CD14-positive monocyte (primary cell): Measurements from ENCODE around the gene AGAP1. TPM values are rescaled to one million over a fixed set of nuclear protein-coding genes. Genes with fewer than 3 reads are reported as not detected.

Source experiments
- DNase-seq, 3 donors: peaks; one replicate each; pipeline ENCODE4 v3.0.0-alpha.2; 2011 to 2022
- H2AFZ ChIP-seq: 2 replicates; pipeline ENCODE4 v1.6.0; 2012; ENCODE audit warnings: mild to moderate bottlenecking, low read depth, low read length, inconsistent platforms; ENCODE audit not compliant: insufficient read depth, poor library complexity, severe bottlenecking
- H3K27ac ChIP-seq, 2 donors: 1 replicate in 1 of 2; 2 replicates in 1 of 2; pipeline ENCODE4 v1.5.1; 2012 to 2013; ENCODE audit warnings: low read length in 2 of 2, control low read depth in 1 of 2, inconsistent platforms in 1 of 2, low read depth in 1 of 2, mild to moderate bottlenecking in 1 of 2
- H3K27me3 ChIP-seq, 2 donors: one replicate each; pipeline versions ENCODE4 v1.6.0 to v1.6.1; 2011 to 2013; ENCODE audit warnings: low read length in 2 of 2; ENCODE audit not compliant: control insufficient read depth in 2 of 2, insufficient read depth in 2 of 2
- H3K36me3 ChIP-seq, 2 donors: replicated peaks in 1 of 2; 1 replicate in 1 of 2; 2 replicates in 1 of 2; pipeline versions ENCODE4 v1.5.1 to v1.6.1; 2012 to 2013; ENCODE audit warnings: low read length in 2 of 2, control low read depth in 1 of 2, inconsistent platforms in 1 of 2, mild to moderate bottlenecking in 1 of 2; ENCODE audit not compliant: insufficient read depth in 2 of 2, control insufficient read depth in 1 of 2
- H3K4me1 ChIP-seq, 2 donors: 1 replicate in 1 of 2; 2 replicates in 1 of 2; pipeline versions ENCODE4 v1.5.1 to v1.6.1; 2012 to 2013; ENCODE audit warnings: low read length in 2 of 2, control low read depth in 1 of 2, inconsistent platforms in 1 of 2, mild to moderate bottlenecking in 1 of 2, moderate library complexity in 1 of 2; ENCODE audit not compliant: insufficient read depth in 2 of 2, control insufficient read depth in 1 of 2
- H3K4me2 ChIP-seq: replicated peaks from 2 replicates; pipeline ENCODE3; 2012; ENCODE audit warnings: low read length, moderate library complexity, mild to moderate bottlenecking; ENCODE audit not compliant: poor library complexity, severe bottlenecking; ENCODE audit errors: extremely low read depth
- H3K4me3 ChIP-seq, 3 experiments: fragments of 200-600 bp in 1 of 3; sonication (generic) in 1 of 3; replicated peaks in 1 of 3; 1 replicate in 2 of 3; 2 replicates in 1 of 3; pipeline ENCODE4 v1.5.1; 2011 to 2013; ENCODE audit warnings: low read length in 3 of 3, mild to moderate bottlenecking in 3 of 3, control low read depth in 2 of 3, low read depth in 2 of 3, inconsistent platforms in 1 of 3, moderate library complexity in 1 of 3
- H3K79me2 ChIP-seq: 2 replicates; pipeline ENCODE4 v1.6.0; 2012; ENCODE audit warnings: mild to moderate bottlenecking, control low read depth, inconsistent platforms, low read length, moderate library complexity; ENCODE audit not compliant: insufficient read depth
- H3K9ac ChIP-seq: 2 replicates; pipeline ENCODE4 v1.6.0; 2017; ENCODE audit warnings: low read length, mild to moderate bottlenecking; ENCODE audit not compliant: insufficient read depth, poor library complexity, severe bottlenecking
- H3K9me3 ChIP-seq, 2 donors: replicated peaks in 1 of 2; 1 replicate in 1 of 2; 2 replicates in 1 of 2; pipeline versions ENCODE4 v1.5.1 to v1.6.1; 2012 to 2013; ENCODE audit warnings: low read length in 2 of 2, control low read depth in 1 of 2; ENCODE audit not compliant: control insufficient read depth in 1 of 2, insufficient read depth in 1 of 2
- H4K20me1 ChIP-seq: 2 replicates; pipeline ENCODE4 v1.6.0; 2012; ENCODE audit warnings: mild to moderate bottlenecking, low read length, control low read depth, moderate library complexity; ENCODE audit not compliant: insufficient read depth
- H3K27ac Mint-ChIP-seq, 7 donors: one replicate each; pipeline ENCODE4 v1.8.0; 2020; ENCODE audit warnings: mild to moderate bottlenecking in 7 of 7, mixed read lengths in 7 of 7, moderate library complexity in 6 of 7, inconsistent platforms in 2 of 7
- H3K27me3 Mint-ChIP-seq, 3 donors: one replicate each; pipeline ENCODE4 v1.8.0; 2021 to 2022; ENCODE audit warnings: low read depth in 3 of 3, mild to moderate bottlenecking in 3 of 3, mixed read lengths in 3 of 3, moderate library complexity in 3 of 3, inconsistent platforms in 1 of 3
- H3K36me3 Mint-ChIP-seq, 2 donors: one replicate each; pipeline ENCODE4 v1.8.0; 2020; ENCODE audit warnings: mixed read lengths in 2 of 2, inconsistent platforms in 1 of 2, mild to moderate bottlenecking in 1 of 2
- H3K4me1 Mint-ChIP-seq: one replicate; pipeline ENCODE4 v1.8.0; 2020; ENCODE audit warnings: mild to moderate bottlenecking, mixed read lengths
- H3K4me3 Mint-ChIP-seq, 2 donors: one replicate each; pipeline ENCODE4 v1.8.0; 2020; ENCODE audit warnings: mild to moderate bottlenecking in 2 of 2, mixed read lengths in 2 of 2, moderate library complexity in 1 of 2
- H3K9me3 Mint-ChIP-seq, 7 donors: one replicate each; pipeline ENCODE4 v1.8.0; 2020 to 2022; ENCODE audit warnings: mixed read lengths in 7 of 7, mild to moderate bottlenecking in 6 of 7, moderate library complexity in 6 of 7, inconsistent platforms in 2 of 7
- CTCF ChIP-seq: fragments of 200-600 bp; IDR thresholded peaks from one replicate; pipeline ENCODE4 v1.8.0; 2022; ENCODE audit warnings: antibody characterized with exemption, mild to moderate bottlenecking
- WGBS: methylation state at CpG from one replicate; pipeline ENCODE4 v1.1.5; 2013; ENCODE audit warnings: missing lambda C conversion rate; ENCODE audit not compliant: insufficient coverage; 5-methylcytosine and 5-hydroxymethylcytosine counted together
- intact Hi-C, 2 donors: fragments of 100-400 bp; cut with micrococcal nuclease; formaldehyde crosslinking; loops; one replicate each; pipeline versions ENCODE4 v1.15.0 to v1.15.1; 2023
- polyA plus RNA-seq, 3 donors: library from polyadenylated mRNA; depleted of rRNA in 1 of 3; unstranded in 2 of 3; stranded (reverse) in 1 of 3; fragments of 300-500 nt in 2 of 3; fragments of >200 nt in 1 of 3; fragmentation: Illumina TruSeq in 2 of 3; gene quantifications; 1 replicate in 2 of 3; 2 replicates in 1 of 3; pipeline ENCODE4 v1.2.3, GENCODE V29; 2012 to 2021

Gene AGAP1
- polyA plus RNA-seq, 3 donors, result 0.12 TPM; not detected in 2

DNA sequence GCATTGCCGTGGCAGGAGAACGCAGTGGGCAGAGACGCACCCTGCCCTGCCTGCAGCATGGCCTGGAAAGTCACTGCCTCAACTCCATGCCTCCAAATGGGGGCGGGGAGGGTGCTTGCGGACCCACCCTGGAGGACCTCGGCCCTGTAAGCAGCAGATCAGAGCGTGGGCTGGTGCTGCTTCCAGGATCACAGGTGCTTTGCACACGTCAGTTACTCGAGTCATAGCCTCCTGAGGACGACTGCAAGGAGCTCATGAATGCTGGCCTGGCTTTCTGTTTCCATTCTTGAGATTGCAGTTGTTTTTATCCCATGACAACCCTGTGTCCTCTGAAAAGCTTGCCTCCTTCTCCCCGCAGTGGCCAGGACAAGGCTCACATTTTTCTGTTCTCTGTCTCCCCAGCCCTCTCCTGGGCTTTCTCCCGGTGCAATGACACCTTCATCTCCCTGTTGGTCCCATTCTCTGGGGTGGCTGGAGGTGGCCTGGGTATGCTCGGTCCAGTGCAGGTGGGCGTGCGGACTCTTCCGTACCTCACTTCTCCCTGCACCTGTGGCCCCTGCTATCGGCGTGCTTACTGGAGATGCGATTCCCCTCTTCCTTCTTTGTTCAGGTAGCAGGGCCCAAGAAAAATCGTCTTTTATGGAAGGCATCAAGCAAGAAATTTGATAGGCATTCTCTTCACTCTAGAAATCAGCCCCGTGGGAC, 466.3 kb downstream of the AGAP1 start:
- Histone ChIP-seq H3K4me3 (no peak overlapping the region), H4K20me1 (no peaks in the 10 kb centered on the region), H3K4me2 (no peak overlapping the region), H3K4me1 (no peaks in the 10 kb centered on the region), H3K27me3 (no peaks in the 10 kb centered on the region), H2AFZ (no peak overlapping the region), H3K79me2 (no peaks in the 10 kb centered on the region), H3K27ac (no peak overlapping the region), H3K36me3 (no peaks in the 10 kb centered on the region), H3K9ac (no peak overlapping the region), H3K9me3 (no peaks in the 10 kb centered on the region)
- no peak for TF ChIP-seq CTCF
- H3K27ac Mint-ChIP-seq, result no peak overlapping the region
- 96% methylated on average over 18 of the region's 21 CpGs for WGBS
- H3K27me3 Mint-ChIP-seq, result peaks cover 0 to 5% (median 3%) of the 10 kb centered on the region in 3 donors
- no peak overlapping the region for H3K4me3 Mint-ChIP-seq
- DNase-seq, result no peak
- peaks cover 0 to 8% (median 0%) of the 10 kb centered on the region in 7 donors for H3K9me3 Mint-ChIP-seq
- H3K4me1 Mint-ChIP-seq, result no peaks in the 10 kb centered on the region
- H3K36me3 Mint-ChIP-seq, result no peaks in the 10 kb centered on the region
- intact Hi-C loops, result no loop called here

DNA sequence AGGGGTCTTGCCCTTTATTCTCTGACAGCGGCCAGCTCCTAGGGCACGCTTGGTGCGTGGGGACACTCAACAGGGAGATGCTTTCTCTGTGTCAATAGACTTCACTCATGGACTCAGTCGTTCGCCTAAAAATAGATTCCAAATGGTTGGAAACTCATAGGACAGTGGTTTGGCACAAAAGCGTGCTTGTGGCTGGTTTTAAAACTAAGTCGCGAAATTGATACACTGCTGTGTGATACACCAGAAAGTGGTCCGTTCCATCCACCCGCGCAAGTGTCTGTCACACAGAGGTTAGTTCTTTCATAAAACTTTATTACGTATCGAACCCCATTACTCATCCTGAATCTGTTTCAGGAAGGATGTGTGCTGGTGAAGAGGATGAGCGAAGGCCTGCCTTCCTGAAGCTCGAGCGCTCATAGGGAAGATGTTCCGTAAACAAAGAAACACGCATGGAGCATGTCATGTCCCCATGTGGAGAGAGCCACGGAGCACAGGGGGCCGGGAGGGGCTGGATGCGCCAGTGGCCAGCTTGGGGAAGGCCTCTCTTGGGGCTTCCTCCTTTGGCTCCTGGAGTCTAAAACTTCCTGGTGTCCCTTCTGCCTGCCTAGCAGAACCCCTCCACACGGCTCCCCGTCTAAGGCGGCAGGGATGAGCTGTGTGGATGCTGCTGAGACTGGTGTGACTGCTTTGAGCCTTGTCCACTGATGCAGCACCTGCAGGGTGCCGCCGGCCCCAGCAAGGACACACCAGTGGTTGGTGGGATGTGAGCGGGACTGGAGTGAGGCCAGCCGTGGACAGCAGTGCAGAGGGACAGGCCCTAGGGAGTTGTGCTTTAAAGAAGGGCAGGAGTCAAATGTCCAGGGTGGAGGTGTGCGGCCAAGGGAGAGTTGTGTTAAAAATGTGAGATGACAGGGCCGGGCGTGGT, 467.1 kb downstream of the AGAP1 start:
- H3K4me2 ChIP-seq, result no peak overlapping the region
- TF ChIP-seq CTCF, result no peak
- no peak for DNase-seq
- H3K27me3 ChIP-seq, result no peaks in the 10 kb centered on the region
- H2AFZ ChIP-seq, result no peak overlapping the region
- no peak overlapping the region for H3K27ac ChIP-seq
- Mint-ChIP-seq H3K9me3 (peaks cover 0 to 8% (median 0%) of the 10 kb centered on the region in 7 donors), H3K27me3 (peaks cover 0 to 7% (median 3%) of the 10 kb centered on the region in 3 donors), H3K27ac (no peak overlapping the region), H3K4me3 (no peak overlapping the region), H3K4me1 (no peaks in the 10 kb centered on the region), H3K36me3 (no peaks in the 10 kb centered on the region)
- H3K4me3 ChIP-seq, result no peak overlapping the region
- no peaks in the 10 kb centered on the region for H3K4me1 ChIP-seq
- no peaks in the 10 kb centered on the region for H4K20me1 ChIP-seq
- H3K9ac ChIP-seq, result no peak overlapping the region
- H3K36me3 ChIP-seq, result no peaks in the 10 kb centered on the region
- no peaks in the 10 kb centered on the region for H3K9me3 ChIP-seq
- intact Hi-C loops, result no loop called here
- 95% methylated on average over 31 of the region's 31 CpGs for WGBS
- no peaks in the 10 kb centered on the region for H3K79me2 ChIP-seq
